ENCODE results near the gene TSC22D2. TPM values are rescaled to one million over a fixed set of nuclear protein-coding genes. Genes with fewer than 3 reads are reported as not detected.

TSC22D2 gene
- total and polyA plus RNA-seq, 10 of the 15 experiments (the other 5 are each of a cell fraction or from before 2014, with no cell fraction given): 7.4 to 19.4 (median 10.9) TPM

DNA sequence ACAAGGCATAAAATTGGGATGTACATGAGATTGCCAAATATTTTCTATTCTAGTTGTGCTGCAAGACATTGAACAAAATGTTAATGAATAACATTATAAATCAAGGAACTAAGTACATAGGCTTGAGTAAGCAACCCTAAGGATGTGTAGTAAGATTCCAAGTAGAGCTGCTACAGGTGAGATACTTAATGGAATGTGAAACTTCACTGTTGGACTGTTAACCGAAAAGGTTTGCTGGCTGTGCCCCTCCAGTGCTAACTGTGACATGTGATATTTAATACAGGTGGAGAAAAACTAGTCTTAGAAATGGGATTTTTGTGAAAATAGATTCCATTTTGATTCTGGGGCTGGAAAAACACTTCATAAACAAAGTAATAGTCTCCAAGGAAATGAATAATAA lies 52.4 kb downstream of the TSC22D2 start:
- peaks cover 0 to 5% of the 10 kb centered on the region in 2 experiments; a peak in 2 of 4 replicates for H3K36me3 ChIP-seq (ENCODE audit: control insufficient read depth in 2 of 2, insufficient read depth in 2 of 2, low read length in 1 of 2)
- no peak overlapping the region for H3K9ac ChIP-seq (ENCODE audit: control insufficient read depth, insufficient read depth, low read length)
- ChIA-PET CTCF (no interaction called here), RAD21 (ENCODE audit: unreplicated experiment) (no interaction called here), POLR2A (no interaction called here), SMC1A (ENCODE audit: uncharacterized antibody, unreplicated experiment) (interaction anchor here (0.7 to 1.3 kb wide), 3 partner anchors 12 to 48 kb away, joined by 3 read pairs; no protein-coding TSS in a partner anchor)
- H3K9me3 ChIP-seq (replicated peaks; ENCODE audit: control insufficient read depth, insufficient read depth, low read length): no peaks in the 10 kb centered on the region
- intact Hi-C loops (cut with micrococcal nuclease; ENCODE audit: unreplicated experiment) (no loop called here), in situ Hi-C loops (cut with MboI) (no loop called here)
- 100% methylated on average over 1 of the region's 1 CpG for WGBS (ENCODE audit: insufficient coverage, insufficient replicate concordance, low lambda C conversion rate, missing lambda C conversion rate)
- no peak for TF ChIP-seq NRF1 (conservative IDR thresholded peaks at IDR 0.05; ENCODE audit: low read depth, low read length)
- no peak for TF ChIP-seq MYB (IDR thresholded peaks at IDR 0.05; ENCODE audit: borderline replicate concordance, low read depth, low read length)
- TF ChIP-seq SIN3A (IDR thresholded peaks at IDR 0.05; ENCODE audit: low read depth, low read length): no peak
- TF ChIP-seq PAX8 (IDR thresholded peaks at IDR 0.05): no peak
- TF ChIP-seq, protein P1, sequence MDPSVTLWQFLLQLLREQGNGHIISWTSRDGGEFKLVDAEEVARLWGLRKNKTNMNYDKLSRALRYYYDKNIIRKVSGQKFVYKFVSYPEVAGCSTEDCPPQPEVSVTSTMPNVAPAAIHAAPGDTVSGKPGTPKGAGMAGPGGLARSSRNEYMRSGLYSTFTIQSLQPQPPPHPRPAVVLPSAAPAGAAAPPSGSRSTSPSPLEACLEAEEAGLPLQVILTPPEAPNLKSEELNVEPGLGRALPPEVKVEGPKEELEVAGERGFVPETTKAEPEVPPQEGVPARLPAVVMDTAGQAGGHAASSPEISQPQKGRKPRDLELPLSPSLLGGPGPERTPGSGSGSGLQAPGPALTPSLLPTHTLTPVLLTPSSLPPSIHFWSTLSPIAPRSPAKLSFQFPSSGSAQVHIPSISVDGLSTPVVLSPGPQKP (IDR thresholded peaks at IDR 0.05; ENCODE audit: low read depth, low read length): no peak
- TF ChIP-seq BMI1 (IDR thresholded peaks at IDR 0.05; ENCODE audit: borderline replicate concordance): no peak
- H3K27ac ChIP-seq (ENCODE audit: control insufficient read depth, insufficient read depth): no peak overlapping the region
- no peak overlapping the region for H3K4me3 ChIP-seq
- H4K20me1 ChIP-seq (ENCODE audit: control insufficient read depth, insufficient read depth): no peaks in the 10 kb centered on the region
- H3K4me2 ChIP-seq (ENCODE audit: control insufficient read depth, insufficient read depth): no peak overlapping the region
- BruUV-seq (replicated peaks): no TSS peak
- no peaks in the 10 kb centered on the region for H3K27me3 ChIP-seq (replicated peaks in 1 of 2; ENCODE audit: control insufficient read depth in 2 of 2, insufficient read depth in 2 of 2, low read length in 1 of 2)
- DNase-seq (ENCODE audit: low read depth, low spot score): no peak
- ATAC-seq: no peak
- no peaks in the 10 kb centered on the region for H3K79me2 ChIP-seq (ENCODE audit: control insufficient read depth, insufficient read depth, low read length)
- H3K4me1 ChIP-seq (ENCODE audit: control insufficient read depth, insufficient read depth, low read length): no peaks in the 10 kb centered on the region
- no peak overlapping the region for H2AFZ ChIP-seq (ENCODE audit: control insufficient read depth, low read depth, low read length)
- FAIRE-seq: peak; percentile 44

GRCh38 chr3:150461399-150461798 lies 53.3 kb downstream of the TSC22D2 start:
- WGBS (ENCODE audit: insufficient coverage, insufficient replicate concordance, low lambda C conversion rate, missing lambda C conversion rate): 94% methylated on average over 4 of the region's 4 CpGs
- H2AFZ ChIP-seq (ENCODE audit: control insufficient read depth, low read depth, low read length): no peak overlapping the region
- no peaks in the 10 kb centered on the region for H3K4me1 ChIP-seq (ENCODE audit: control insufficient read depth, insufficient read depth, low read length)
- POLR2A ChIA-PET: no interaction called here
- RAD21 ChIA-PET (ENCODE audit: unreplicated experiment): no interaction called here
- no peaks in the 10 kb centered on the region for H3K9me3 ChIP-seq (replicated peaks; ENCODE audit: control insufficient read depth, insufficient read depth, low read length)
- H3K36me3 ChIP-seq (ENCODE audit: control insufficient read depth in 2 of 2, insufficient read depth in 2 of 2, low read length in 1 of 2): peaks cover 0 to 5% of the 10 kb centered on the region in 2 experiments; a peak in 2 of 4 replicates
- DNase-seq (ENCODE audit: low read depth, low spot score): no peak
- CTCF ChIA-PET: interaction anchor here (0.7 to 1.1 kb wide), 3 partner anchors 65 to 525 kb away, joined by 3 read pairs; no protein-coding TSS in a partner anchor
- intact Hi-C loops (cut with micrococcal nuclease; ENCODE audit: unreplicated experiment) (no loop called here), in situ Hi-C loops (cut with MboI) (no loop called here)
- no peaks in the 10 kb centered on the region for H3K79me2 ChIP-seq (ENCODE audit: control insufficient read depth, insufficient read depth, low read length)
- no TSS peak for BruUV-seq (replicated peaks)
- FAIRE-seq: no peak
- no peak for ATAC-seq
- H4K20me1 ChIP-seq (ENCODE audit: control insufficient read depth, insufficient read depth): no peaks in the 10 kb centered on the region
- no peak overlapping the region for H3K4me3 ChIP-seq
- H3K27ac ChIP-seq (ENCODE audit: control insufficient read depth, insufficient read depth): no peak overlapping the region
- SMC1A ChIA-PET (ENCODE audit: uncharacterized antibody, unreplicated experiment): interaction anchor here (0.6 to 1.3 kb wide), 6 partner anchors 11 to 238 kb away, joined by 3 to 4 read pairs (median 3); no protein-coding TSS in a partner anchor
- no peak overlapping the region for H3K4me2 ChIP-seq (ENCODE audit: control insufficient read depth, insufficient read depth)
- no peaks in the 10 kb centered on the region for H3K27me3 ChIP-seq (replicated peaks in 1 of 2; ENCODE audit: control insufficient read depth in 2 of 2, insufficient read depth in 2 of 2, low read length in 1 of 2)
- H3K9ac ChIP-seq (ENCODE audit: control insufficient read depth, insufficient read depth, low read length): no peak overlapping the region
- TF ChIP-seq HCFC1 (IDR thresholded peaks at IDR 0.05; ENCODE audit: low read length) (no peak), CREB1 (IDR thresholded peaks at IDR 0.05; ENCODE audit: low read depth) (no peak), YY1 (IDR thresholded peaks at IDR 0.05; ENCODE audit: low read depth, low read length) (no peak), SIN3A (IDR thresholded peaks at IDR 0.05; ENCODE audit: low read depth, low read length) (no peak), IRF4 (IDR thresholded peaks at IDR 0.05; ENCODE audit: low read depth, low read length) (no peak), SRF (IDR thresholded peaks at IDR 0.05; ENCODE audit: low read depth in 2 of 2, low read length in 2 of 2) (no peak), SMAD1 (IDR thresholded peaks at IDR 0.05; ENCODE audit: low read depth, partially characterized antibody) (no peak), MEF2A (IDR thresholded peaks at IDR 0.05; ENCODE audit: insufficient read depth, low read depth, low read length) (no peak), ETV6 (conservative IDR thresholded peaks at IDR 0.05 in 1 of 2, IDR thresholded peaks at IDR 0.05 in 1 of 2; ENCODE audit: borderline replicate concordance in 1 of 2, low read depth in 1 of 2) (no peak)
- TF ChIP-seq, protein P2, sequence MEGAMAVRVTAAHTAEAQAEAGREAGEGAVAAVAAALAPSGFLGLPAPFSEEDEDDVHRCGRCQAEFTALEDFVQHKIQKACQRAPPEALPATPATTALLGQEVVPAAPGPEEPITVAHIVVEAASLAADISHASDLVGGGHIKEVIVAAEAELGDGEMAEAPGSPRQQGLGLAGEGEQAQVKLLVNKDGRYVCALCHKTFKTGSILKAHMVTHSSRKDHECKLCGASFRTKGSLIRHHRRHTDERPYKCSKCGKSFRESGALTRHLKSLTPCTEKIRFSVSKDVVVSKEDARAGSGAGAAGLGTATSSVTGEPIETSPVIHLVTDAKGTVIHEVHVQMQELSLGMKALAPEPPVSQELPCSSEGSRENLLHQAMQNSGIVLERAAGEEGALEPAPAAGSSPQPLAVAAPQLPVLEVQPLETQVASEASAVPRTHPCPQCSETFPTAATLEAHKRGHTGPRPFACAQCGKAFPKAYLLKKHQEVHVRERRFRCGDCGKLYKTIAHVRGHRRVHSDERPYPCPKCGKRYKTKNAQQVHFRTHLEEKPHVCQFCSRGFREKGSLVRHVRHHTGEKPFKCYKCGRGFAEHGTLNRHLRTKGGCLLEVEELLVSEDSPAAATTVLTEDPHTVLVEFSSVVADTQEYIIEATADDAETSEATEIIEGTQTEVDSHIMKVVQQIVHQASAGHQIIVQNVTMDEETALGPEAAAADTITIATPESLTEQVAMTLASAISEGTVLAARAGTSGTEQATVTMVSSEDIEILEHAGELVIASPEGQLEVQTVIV (IDR thresholded peaks at IDR 0.05; ENCODE audit: borderline replicate concordance, partially characterized antibody): no peak

Data from GM12878 (cell line).